IMR-90 (cell line): ENCODE measurements around the gene GPRC5B. TPM values are rescaled to one million over a fixed set of nuclear protein-coding genes. Genes with fewer than 3 reads are reported as not detected.

Experiments used
- ATAC-seq: fragments of 200-7000 bp; cut with Tn5 transposase; 2 replicates; pipeline ENCODE4 v1.9.1; 2020; ENCODE audit warnings: low read depth, mild to moderate bottlenecking, moderate library complexity
- BruUV-seq: library from RNA; stranded (reverse); fragments of 400-500 nt; replicated peaks from 2 replicates; lab custom pipeline; 2021; lab: Mats Ljungman, UMichigan
- CTCF ChIA-PET: fragments of 300-600 bp; formaldehyde crosslinking; extraction: SDS; loops from one replicate; lab custom pipeline; 2021; ENCODE audit warnings: antibody characterized with exemption; lab: Yijun Ruan, JAX
- POLR2A ChIA-PET: fragments of 300-600 bp; sonication (Branson Sonifier 250); formaldehyde crosslinking; loops from one replicate; lab custom pipeline; 2022; ENCODE audit warnings: antibody characterized with exemption; ENCODE audit not compliant: unreplicated experiment; lab: Charles Lee
- DNase-seq: peaks from one replicate; pipeline ENCODE4 v3.0.0; 2013
- H2AFZ ChIP-seq: replicated peaks from 2 replicates; pipeline ENCODE3; 2013; ENCODE audit warnings: low read length, mild to moderate bottlenecking; ENCODE audit not compliant: poor library complexity
- H2AK5ac ChIP-seq: 2 replicates; pipeline ENCODE4 v1.6.1; 2013; ENCODE audit warnings: low read depth, low read length, inconsistent platforms
- H2AK9ac ChIP-seq: replicated peaks from 2 replicates; pipeline ENCODE3; 2013; ENCODE audit warnings: mild to moderate bottlenecking, low read depth, low read length, moderate library complexity; ENCODE audit not compliant: poor library complexity
- H2BK120ac ChIP-seq: 2 replicates; pipeline ENCODE4 v1.6.1; 2013; ENCODE audit warnings: low read depth, low read length, inconsistent platforms
- H2BK15ac ChIP-seq: 3 replicates; pipeline ENCODE4 v1.6.1; 2013; ENCODE audit warnings: low read depth, low read length, inconsistent platforms
- H2BK20ac ChIP-seq: 2 replicates; pipeline ENCODE4 v1.6.1; 2013; ENCODE audit warnings: low read depth, mild to moderate bottlenecking, inconsistent platforms, low read length, moderate library complexity
- H2BK5ac ChIP-seq: 2 replicates; pipeline ENCODE4 v1.6.1; 2013; ENCODE audit warnings: mild to moderate bottlenecking, low read depth, low read length, inconsistent platforms; ENCODE audit not compliant: poor library complexity, severe bottlenecking
- H3K14ac ChIP-seq: replicated peaks from 2 replicates; pipeline ENCODE4 v1.6.1; 2013; ENCODE audit warnings: low read depth, low read length, inconsistent platforms
- H3K18ac ChIP-seq: 2 replicates; pipeline ENCODE4 v1.6.1; 2013; ENCODE audit warnings: low read depth, low read length, control low read depth
- H3K23ac ChIP-seq: 2 replicates; pipeline ENCODE4 v1.6.1; 2013; ENCODE audit warnings: low read depth, low read length, inconsistent platforms
- H3K27ac ChIP-seq: 2 replicates; pipeline ENCODE4 v1.5.1; 2013; ENCODE audit warnings: mild to moderate bottlenecking, control low read depth, low read length; ENCODE audit not compliant: insufficient read depth
- H3K27me3 ChIP-seq: 2 replicates; pipeline ENCODE4 v1.6.1; 2013; ENCODE audit warnings: low read length; ENCODE audit not compliant: control insufficient read depth, insufficient read depth
- H3K36me3 ChIP-seq: 2 replicates; pipeline ENCODE4 v1.6.1; 2013; ENCODE audit warnings: low read length, mixed read lengths; ENCODE audit not compliant: control insufficient read depth, insufficient read depth
- H3K4ac ChIP-seq: 2 replicates; pipeline ENCODE4 v1.6.1; 2013; ENCODE audit warnings: low read depth, low read length, inconsistent platforms
- H3K4me1 ChIP-seq: 2 replicates; pipeline ENCODE4 v1.6.1; 2013; ENCODE audit warnings: low read length, mixed read lengths; ENCODE audit not compliant: control insufficient read depth, insufficient read depth
- H3K4me2 ChIP-seq: 2 replicates; pipeline ENCODE4 v1.6.1; 2013; ENCODE audit warnings: low read depth, mild to moderate bottlenecking, control low read depth, low read length, moderate library complexity
- H3K4me3 ChIP-seq: 2 replicates; pipeline ENCODE4 v1.5.1; 2013; ENCODE audit warnings: low read depth, mild to moderate bottlenecking, control low read depth, low read length, moderate library complexity; ENCODE audit not compliant: insufficient read depth
- H3K56ac ChIP-seq: 2 replicates; pipeline ENCODE4 v1.6.1; 2013; ENCODE audit warnings: low read length, inconsistent platforms; ENCODE audit not compliant: insufficient read depth; ENCODE audit errors: extremely low read depth
- H3K79me1 ChIP-seq, 2 experiments: 2 replicates each; pipeline ENCODE4 v1.6.1; 2013; ENCODE audit warnings: low read length in 2 of 2, inconsistent platforms in 1 of 2, low read depth in 1 of 2
- H3K9ac ChIP-seq: 2 replicates; pipeline ENCODE4 v1.6.1; 2013; ENCODE audit warnings: low read depth, low read length, control low read depth
- H3K9me1 ChIP-seq: 2 replicates; pipeline ENCODE4 v1.6.1; 2013; ENCODE audit warnings: low read length, inconsistent platforms; ENCODE audit not compliant: insufficient read depth
- H3K9me3 ChIP-seq: 2 replicates; pipeline ENCODE4 v1.6.1; 2013; ENCODE audit warnings: low read length; ENCODE audit not compliant: control insufficient read depth, insufficient read depth
- H4K20me1 ChIP-seq: 2 replicates; pipeline ENCODE4 v1.6.1; 2013; ENCODE audit warnings: low read length, inconsistent platforms; ENCODE audit not compliant: insufficient read depth
- H4K5ac ChIP-seq: 2 replicates; pipeline ENCODE4 v1.6.1; 2013; ENCODE audit warnings: mild to moderate bottlenecking, low read depth, low read length, control low read depth
- H4K8ac ChIP-seq, 2 experiments: 2 replicates each; pipeline ENCODE4 v1.6.1; 2013; ENCODE audit warnings: low read depth in 2 of 2, low read length in 2 of 2, control low read depth in 1 of 2, inconsistent platforms in 1 of 2
- H4K91ac ChIP-seq: 2 replicates; pipeline ENCODE4 v1.6.1; 2013; ENCODE audit warnings: low read depth, low read length, inconsistent platforms; ENCODE audit not compliant: insufficient read depth
- RAD21 ChIP-seq: IDR thresholded peaks from 2 replicates; pipeline ENCODE4 v1.6.1; 2012; ENCODE audit warnings: low read length, improper control_type of control experiment
- SMC3 ChIP-seq: fragments of 150-350 bp; IDR thresholded peaks from 2 replicates; pipeline ENCODE4 v1.6.1; 2016; ENCODE audit warnings: low read depth, mild to moderate bottlenecking, antibody characterized with exemption, low read length, moderate library complexity
- WGBS, 2 experiments: methylation state at CpG; one replicate each; pipeline versions ENCODE4 v1.1.5 to v1.1.7; 2013; ENCODE audit warnings: missing lambda C conversion rate in 2 of 2; ENCODE audit not compliant: insufficient read length in 1 of 2; ENCODE audit errors: extremely low coverage in 2 of 2; 5-methylcytosine and 5-hydroxymethylcytosine counted together
- dilution Hi-C: fragments of 300-500 bp; cut with HindIII; formaldehyde crosslinking; loops from one replicate; pipeline ENCODE4 v1.14.3; 2018; ENCODE audit warnings: low sequenced_read_pairs; ENCODE audit not compliant: unreplicated experiment
- in situ Hi-C: fragments of 300-500 bp; cut with MboI; formaldehyde crosslinking; loops from 3 replicates; pipeline ENCODE4 v1.14.3; 2019; ENCODE audit warnings: low sequenced_read_pairs, inconsistent platforms, mixed read lengths
- intact Hi-C: fragments of 100-400 bp; cut with micrococcal nuclease; formaldehyde crosslinking; loops from 2 replicates; pipeline ENCODE4 v1.10.0; 2022
- polyA plus RNA-seq, 3 experiments: library from polyadenylated mRNA; depleted of rRNA; stranded (reverse); fragments of >200 nt; gene quantifications; 2 replicates each; pipeline ENCODE4 v1.2.3, GENCODE V29; 2012; ENCODE audit warnings: low replicate concordance in 1 of 3
- total RNA-seq: library from RNA; depleted of rRNA; stranded (reverse); fragments of >200 nt; gene quantifications from 2 replicates; pipeline ENCODE4 v1.2.3, GENCODE V29; 2012

The GPRC5B gene
- total and polyA plus RNA-seq, 2 of the 4 experiments (the other 2 are of a cell fraction) = 2.5 to 8.5 TPM

- ChIA-PET POLR2A (no interaction called here), CTCF (interaction anchor here (1.1 to 1.2 kb wide), 2 partner anchors 14 to 31 kb away, joined by 3 to 4 read pairs; no protein-coding TSS in a partner anchor)
- Histone ChIP-seq H2BK120ac (no peak overlapping the region), H4K91ac (no peak overlapping the region), H3K56ac (no peak overlapping the region), H4K5ac (no peak overlapping the region), H2BK20ac (no peak overlapping the region), H3K23ac (no peak overlapping the region), H2BK5ac (no peak overlapping the region), H3K9me1 (peaks cover 5% of the 10 kb centered on the region), H3K4me3 (no peak overlapping the region), H4K8ac (no peak overlapping the region), H3K27me3 (no peaks in the 10 kb centered on the region), H4K20me1 (no peaks in the 10 kb centered on the region), H2AK9ac (no peak overlapping the region), H2AFZ (no peak overlapping the region), H3K18ac (no peak overlapping the region), H3K27ac (no peak overlapping the region), H3K9me3 (no peaks in the 10 kb centered on the region), H2AK5ac (no peak overlapping the region), H3K9ac (no peak overlapping the region), H3K79me1 (peaks cover 0 to 4% of the 10 kb centered on the region in 2 experiments; a peak in 1 of 4 replicates), H3K36me3 (peaks cover 6% of the 10 kb centered on the region; the same call in 1 of the 2 replicates), H3K4me2 (no peak overlapping the region), H3K4ac (no peak overlapping the region), H2BK15ac (no peak overlapping the region), H3K4me1 (no peaks in the 10 kb centered on the region), H3K14ac (no peak overlapping the region)
- no TSS peak for BruUV-seq
- dilution Hi-C loops = loop anchor here (25.0 kb wide), 1 partner anchor 264 kb away; no protein-coding TSS in a partner anchor
- no peak for ATAC-seq
- DNase-seq = no peak
- intact Hi-C loops = no loop called here
- WGBS, 2 experiments = 95% methylated on average over 4 of the region's 10 CpGs; no CpG with 5 or more reads in 1 of the 2 experiments
- TF ChIP-seq SMC3 (no peak), RAD21 (no peak)
- in situ Hi-C loops = loop anchor here (25.0 kb wide), 1 partner anchor 764 kb away; the partner anchor contains the start of gene ITPRIPL2
Observed at GRCh38 chr16:19876501-19877059, 8.1 kb downstream of the GPRC5B start.
